Kidney (tissue), 14 donors: ENCODE data around the gene CAPN12. TPM values are rescaled to one million over a fixed set of nuclear protein-coding genes. Genes with fewer than 3 reads are reported as not detected.
A peak's percentile ranks its signal among the peaks of the same experiment; 100 is the strongest.

Experiments
- DNase-seq, 5 donors: peaks; one replicate each; pipeline ENCODE4 v3.0.0-alpha.2; 2013 to 2020
- FAIRE-seq: peaks from 2 replicates; lab custom pipeline; 2012; peaks lifted over from hg19 to GRCh38; lab: Jason Lieb, UNC
- H3K27ac ChIP-seq, 2 donors: one replicate each; pipeline ENCODE4 v1.7.0; 2013; ENCODE audit warnings: low read depth in 2 of 2, low read length in 2 of 2, inconsistent platforms in 1 of 2
- H3K27me3 ChIP-seq: one replicate; pipeline ENCODE4 v1.7.1; 2013; ENCODE audit warnings: low read length, inconsistent platforms; ENCODE audit not compliant: control insufficient read depth, insufficient read depth
- H3K36me3 ChIP-seq, 3 donors: one replicate each; pipeline versions ENCODE4 v1.7.0 to v1.7.1; 2013; ENCODE audit warnings: low read length in 3 of 3, control low read depth in 1 of 3, inconsistent platforms in 1 of 3; ENCODE audit not compliant: insufficient read depth in 3 of 3, control insufficient read depth in 2 of 3
- H3K4me1 ChIP-seq, 3 donors: one replicate each; pipeline versions ENCODE4 v1.7.0 to v1.7.1; 2013; ENCODE audit warnings: low read length in 3 of 3, inconsistent platforms in 1 of 3, low read depth in 1 of 3; ENCODE audit not compliant: control insufficient read depth in 2 of 3, insufficient read depth in 2 of 3
- H3K4me3 ChIP-seq, 3 donors: one replicate each; pipeline versions ENCODE4 v1.7.0 to v1.8.1; 2013; ENCODE audit warnings: low read length in 3 of 3, control low read depth in 1 of 3, inconsistent platforms in 1 of 3
- H3K9ac ChIP-seq, 3 donors: one replicate each; pipeline versions ENCODE4 v1.7.0 to v1.7.1; 2013; ENCODE audit warnings: low read length in 3 of 3, control low read depth in 1 of 3, inconsistent platforms in 1 of 3
- H3K9me3 ChIP-seq, 3 donors: one replicate each; pipeline versions ENCODE4 v1.7.0 to v1.7.1; 2013; ENCODE audit warnings: low read length in 3 of 3, control low read depth in 1 of 3, inconsistent platforms in 1 of 3; ENCODE audit not compliant: control insufficient read depth in 2 of 3, insufficient read depth in 1 of 3
- CTCF ChIP-seq: IDR thresholded peaks from 3 replicates; pipeline ENCODE4 v1.5.1; 2012; ENCODE audit warnings: mild to moderate bottlenecking, moderate library complexity, borderline replicate concordance; ENCODE audit not compliant: insufficient read depth; ENCODE audit errors: extremely low read depth
- intact Hi-C: fragments of 100-400 bp; cut with DNase I; formaldehyde crosslinking; loops from one replicate; pipeline ENCODE4 v1.11.1; 2022
- polyA plus RNA-seq: library from polyadenylated mRNA; stranded (reverse); fragments of 350-450 nt; fragmentation: Illumina TruSeq; extraction: RNeasy Lipid Tissue Mini Kit (QIAGEN cat#74804); gene quantifications from one replicate; pipeline ENCODE4 v1.2.3, GENCODE V29; 2014; ENCODE audit warnings: low read depth, low replicate concordance; ENCODE audit not compliant: insufficient read depth
- total RNA-seq: library from RNA; stranded (reverse); fragmentation: NEBNext Ultra II Directional; extraction: Animal tissue kit (Norgen Biotek cat#: 25700); gene quantifications from one replicate; pipeline ENCODE4 v1.2.1, GENCODE V29; 2021
- donor health status: control.
- donor health status: control.
- donor health status: control.
- donor health status: control.
- donor health status: control.
- donor health status: DM: yes; HTN: yes; CAD: no.
- donor health status: Normal renal cell carcinoma (clear cell type).

The CAPN12 gene
- total and polyA plus RNA-seq, 2 donors from 2014 or later, result 27.1 to 31.1 TPM

- no peak for TF ChIP-seq CTCF
- Histone ChIP-seq H3K4me1 (peaks cover 2 to 78% (median 67%) of the 10 kb centered on the region in 3 donors), H3K4me3 (peak overlapping the region in 1 of 3 donors; percentile 30), H3K9ac (peak overlapping the region in 2 of 3 donors; percentile 43 to 88), H3K9me3 (no peaks in the 10 kb centered on the region), H3K36me3 (peaks cover 0 to 6% (median 0%) of the 10 kb centered on the region in 3 donors), H3K27ac (peak overlapping the region; percentile 96 to 98), H3K27me3 (no peaks in the 10 kb centered on the region)
- FAIRE-seq, result no peak
- intact Hi-C loops, result no loop called here
- peak in 3 of 5 donors; percentile 56 to 95 (median 82) for DNase-seq
Measured at GRCh38 chr19:38691938-38692457, 52.3 kb downstream of the CAPN12 start.

GRCh38 chr19:38690832-38691231 lies 53.4 kb downstream of the CAPN12 start:
- no peaks in the 10 kb centered on the region for H3K9me3 ChIP-seq
- intact Hi-C loops, result no loop called here
- H3K4me3 ChIP-seq, result no peak overlapping the region
- DNase-seq (no peak), FAIRE-seq (no peak)
- TF ChIP-seq CTCF, result no peak
- peak overlapping the region; percentile 68 to 96 for H3K27ac ChIP-seq
- no peaks in the 10 kb centered on the region for H3K27me3 ChIP-seq
- no peaks in the 10 kb centered on the region for H3K36me3 ChIP-seq
- H3K9ac ChIP-seq, result peak overlapping the region in 1 of 3 donors; percentile 88
- peaks cover 4 to 78% (median 66%) of the 10 kb centered on the region in 3 donors for H3K4me1 ChIP-seq

GRCh38 chr19:38690146-38690545 lies 54.1 kb downstream of the CAPN12 start:
- no peaks in the 10 kb centered on the region for H3K9me3 ChIP-seq
- H3K27me3 ChIP-seq, result no peaks in the 10 kb centered on the region
- TF ChIP-seq CTCF, result no peak
- FAIRE-seq, result no peak
- H3K9ac ChIP-seq, result peak overlapping the region in 1 of 3 donors; percentile 6
- H3K4me3 ChIP-seq, result no peak overlapping the region
- H3K4me1 ChIP-seq, result peaks cover 4 to 78% (median 66%) of the 10 kb centered on the region in 3 donors
- no peaks in the 10 kb centered on the region for H3K36me3 ChIP-seq
- intact Hi-C loops, result no loop called here
- peak overlapping the region; percentile 68 to 96 for H3K27ac ChIP-seq
- no peak for DNase-seq
